ENCODE data around the gene MIOX.

DNA sequence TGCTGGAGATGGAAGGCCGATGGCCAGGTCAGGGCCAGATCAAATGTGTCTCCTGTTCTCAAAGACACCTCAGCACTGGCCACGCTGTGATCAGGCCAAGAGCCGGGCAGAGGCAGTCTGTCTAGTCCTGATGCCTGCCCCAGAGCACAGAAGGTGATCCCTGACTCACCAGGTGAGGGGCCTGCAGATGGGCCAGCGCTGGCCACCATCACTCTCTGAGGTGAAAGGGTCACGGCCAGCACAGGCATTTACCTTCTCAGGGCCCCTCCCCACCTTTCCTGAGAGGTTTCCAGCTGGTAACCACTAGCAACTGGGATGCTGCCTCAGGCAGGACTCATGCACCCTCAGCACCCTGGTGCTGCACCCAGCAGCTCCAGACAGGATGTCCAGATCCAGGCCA lies 14.7 kb upstream of the MIOX start:
- TF ChIP-seq, protein P1, sequence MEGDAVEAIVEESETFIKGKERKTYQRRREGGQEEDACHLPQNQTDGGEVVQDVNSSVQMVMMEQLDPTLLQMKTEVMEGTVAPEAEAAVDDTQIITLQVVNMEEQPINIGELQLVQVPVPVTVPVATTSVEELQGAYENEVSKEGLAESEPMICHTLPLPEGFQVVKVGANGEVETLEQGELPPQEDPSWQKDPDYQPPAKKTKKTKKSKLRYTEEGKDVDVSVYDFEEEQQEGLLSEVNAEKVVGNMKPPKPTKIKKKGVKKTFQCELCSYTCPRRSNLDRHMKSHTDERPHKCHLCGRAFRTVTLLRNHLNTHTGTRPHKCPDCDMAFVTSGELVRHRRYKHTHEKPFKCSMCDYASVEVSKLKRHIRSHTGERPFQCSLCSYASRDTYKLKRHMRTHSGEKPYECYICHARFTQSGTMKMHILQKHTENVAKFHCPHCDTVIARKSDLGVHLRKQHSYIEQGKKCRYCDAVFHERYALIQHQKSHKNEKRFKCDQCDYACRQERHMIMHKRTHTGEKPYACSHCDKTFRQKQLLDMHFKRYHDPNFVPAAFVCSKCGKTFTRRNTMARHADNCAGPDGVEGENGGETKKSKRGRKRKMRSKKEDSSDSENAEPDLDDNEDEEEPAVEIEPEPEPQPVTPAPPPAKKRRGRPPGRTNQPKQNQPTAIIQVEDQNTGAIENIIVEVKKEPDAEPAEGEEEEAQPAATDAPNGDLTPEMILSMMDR (conservative IDR thresholded peaks at IDR 0.05; ENCODE audit: low read length), result no peak
- TF ChIP-seq EZH2phosphoT487 (IDR thresholded peaks at IDR 0.05; ENCODE audit: borderline replicate concordance), result no peak

Data from Loucy (cell line).